Heart right ventricle (tissue), 16 donors: ENCODE measurements around the gene SGCA. TPM values are rescaled to one million over a fixed set of nuclear protein-coding genes. Genes with fewer than 3 reads are reported as not detected.

ENCODE experiments used
- ATAC-seq, 8 donors: fragments of 200-7000 bp; cut with Tn5 transposase; one replicate each; pipeline ENCODE4 v1.9.1; 2020; ENCODE audit warnings: mild to moderate bottlenecking in 8 of 8, moderate library complexity in 8 of 8, moderate number of reproducible peaks in 1 of 8
- DNase-seq, 2 donors: peaks; one replicate each; pipeline ENCODE4 v3.0.0-alpha.2; 2020
- H3K27ac ChIP-seq, 10 donors: fragments of 200-600 bp; sonication (generic) in 2 of 10; one replicate each; pipeline versions ENCODE4 v1.5.0 to v1.8.0; 2020 to 2022; ENCODE audit warnings: mild to moderate bottlenecking in 3 of 10
- H3K27me3 ChIP-seq, 7 donors: fragments of 200-600 bp; one replicate each; pipeline ENCODE4 v1.8.0; 2021 to 2022; ENCODE audit warnings: mild to moderate bottlenecking in 2 of 7
- H3K36me3 ChIP-seq, 9 donors: fragments of 200-600 bp; sonication (generic) in 1 of 9; one replicate each; pipeline versions ENCODE4 v1.5.0 to v1.8.0; 2020 to 2022; ENCODE audit warnings: mild to moderate bottlenecking in 2 of 9
- H3K4me1 ChIP-seq, 9 donors: fragments of 200-600 bp; sonication (generic) in 1 of 9; one replicate each; pipeline versions ENCODE4 v1.5.0 to v1.8.0; 2020 to 2022; ENCODE audit warnings: mild to moderate bottlenecking in 4 of 9
- H3K4me3 ChIP-seq, 10 donors: fragments of 200-600 bp; sonication (generic) in 2 of 10; one replicate each; pipeline versions ENCODE4 v1.5.0 to v1.8.0; 2020 to 2022; ENCODE audit warnings: mild to moderate bottlenecking in 7 of 10, moderate library complexity in 2 of 10
- H3K9me3 ChIP-seq, 11 donors: fragments of 200-600 bp in 10 of 11; sonication (generic) in 2 of 11; one replicate each; pipeline versions ENCODE4 v1.5.0 to v1.8.0; 2013 to 2022; ENCODE audit warnings: mild to moderate bottlenecking in 2 of 11, control low read depth in 1 of 11, moderate library complexity in 1 of 11
- CTCF ChIP-seq, 9 donors: fragments of 200-600 bp; sonication (generic) in 2 of 9; IDR thresholded peaks; one replicate each; pipeline versions ENCODE4 v1.5.0 to v1.8.0; 2021 to 2022; ENCODE audit warnings: antibody characterized with exemption in 9 of 9, mild to moderate bottlenecking in 5 of 9, moderate library complexity in 1 of 9
- WGBS, 2 donors: extraction: QIAGEN DNeasy Blood & Tissue Kit; methylation state at CpG; one replicate each; pipeline ENCODE4 v1.1.7; 2013; ENCODE audit warnings: inconsistent platforms in 1 of 2; 5-methylcytosine and 5-hydroxymethylcytosine counted together
- intact Hi-C, 10 donors: fragments of 100-400 bp; cut with DNase I; formaldehyde crosslinking; loops; one replicate each; pipeline versions ENCODE4 v1.11.1 to v1.14.2; 2022
- polyA plus RNA-seq, 2 donors: library from polyadenylated mRNA; stranded (reverse); fragments of 200-250 nt; gene quantifications; one replicate each; pipeline ENCODE4 v1.2.3, GENCODE V29; 2013
- total RNA-seq, 10 donors: library from RNA; stranded (reverse); fragmentation: NEBNext Ultra II Directional in 3 of 10; extraction: Animal tissue kit (Norgen Biotek cat#: 25700) in 3 of 10; gene quantifications; one replicate each; pipeline versions ENCODE4 v1.2.1 to v1.2.4, GENCODE V29; 2021 to 2023
- donor health status: Arrhythmogenic right ventricular cardiomyopathy.
- donor health status: ischemic (EF 13 %, LVEDD 7.1; RV severe dilation, severe dysfunction).
- donor health status: healthy with polysubstance abuse.
- donor health status: DM: no; HTN: yes; CAD: no.
- donor health status: DM: no; HTN: no; CAD: no.
- donor health status: ischemic (EF 25% LVEDD 6.9; RV normal size, moderate dysfunction).
- donor health status: ischemic (EF 25% LVEDD 5.7; RV mildly dilated, moderate dysfunction).
- donor health status: healthy.
- donor health status: DM: yes; HTN: yes; CAD: no.
- donor health status: Ischemic cardiomyopathy.
- donor health status: ischemic (EF 35%, LVEDD 5.7; RV mildly dilated, moderate dysfunction).
- donor health status: nonischemic (EF 11% LVEDD 7.7; RV severe dilation, severe dysfunction).
- donor health status: DM: yes; HTN: yes; CAD: no.
- donor health status: PGD.
- donor health status: ischemic (EF 29% LVEDD 5.4; RV normal size, mild dysfunction).
- donor health status: nonischemic (EF 23%, LVEDD 6.1; RV moderate dilation, normal function).

Gene SGCA
- total and polyA plus RNA-seq, 12 donors: 136 to 314 (median 158) TPM

- Histone ChIP-seq H3K27ac (peak overlapping the region; percentile 93 to 99 (median 98)), H3K4me3 (peak overlapping the region; percentile 86 to 99 (median 90)), H3K4me1 (peaks cover 43 to 84% (median 70%) of the 10 kb centered on the region in 9 donors), H3K9me3 (no peaks in the 10 kb centered on the region), H3K27me3 (no peaks in the 10 kb centered on the region), H3K36me3 (peaks cover 0 to 6% (median 0%) of the 10 kb centered on the region in 9 donors)
- ATAC-seq (peak; percentile 73 to 88 (median 80)), DNase-seq (peak; percentile 92 to 93)
- 1% methylated on average over 30 to 40 of the region's 40 CpGs for WGBS, 2 donors
- intact Hi-C loops: loop anchor here in 1 of 10 donors (5.0 kb wide), 1 partner anchor 54 kb away; the partner anchor contains the start of gene PDK2
- TF ChIP-seq CTCF (IDR thresholded peaks at IDR 0.05): peak; percentile 51 to 78 (median 59)
Measured at GRCh38 chr17:50151041-50151936, 14.5 kb upstream of the SGCA start.

- no peaks in the 10 kb centered on the region for H3K27me3 ChIP-seq
- WGBS, 2 donors: 7 to 13% methylated on average over 12 of the region's 12 CpGs
- H3K36me3 ChIP-seq: no peaks in the 10 kb centered on the region
- peak overlapping the region; percentile 86 to 99 (median 90) for H3K4me3 ChIP-seq
- no peaks in the 10 kb centered on the region for H3K9me3 ChIP-seq
- H3K4me1 ChIP-seq: peaks cover 36 to 76% (median 62%) of the 10 kb centered on the region in 9 donors
- peak in 1 of 9 donors; percentile 6 for TF ChIP-seq CTCF (IDR thresholded peaks at IDR 0.05)
- ATAC-seq (peak; percentile 60 to 88 (median 74)), DNase-seq (peak; percentile 75 to 92)
- H3K27ac ChIP-seq: peak overlapping the region; percentile 93 to 99 (median 98)
- intact Hi-C loops: loop anchor here in 1 of 10 donors (5.0 kb wide), 1 partner anchor 55 kb away; the partner anchor contains the start of gene PDK2
Measured at GRCh38 chr17:50151937-50152547, 13.8 kb upstream of the SGCA start.

- no peaks in the 10 kb centered on the region for H3K36me3 ChIP-seq
- intact Hi-C loops: loop anchor here in 1 of 10 donors (5.0 kb wide), 1 partner anchor 55 kb away; the partner anchor contains the start of gene PDK2
- peaks cover 33 to 69% (median 56%) of the 10 kb centered on the region in 9 donors for H3K4me1 ChIP-seq
- no peaks in the 10 kb centered on the region for H3K9me3 ChIP-seq
- ATAC-seq: no peak
- TF ChIP-seq CTCF (IDR thresholded peaks at IDR 0.05): no peak
- no peaks in the 10 kb centered on the region for H3K27me3 ChIP-seq
- H3K4me3 ChIP-seq: peak overlapping the region in 6 of 10 donors; percentile 86 to 99 (median 90)
- H3K27ac ChIP-seq: peak overlapping the region; percentile 93 to 99 (median 98)
- DNase-seq: no peak
- WGBS, 2 donors: 68 to 77% methylated on average over 7 of the region's 7 CpGs
Measured at GRCh38 chr17:50152736-50153135, 13.1 kb upstream of the SGCA start.
